SK-N-SH (cell line): ENCODE measurements around the gene CFAP251. TPM values are rescaled to one million over a fixed set of nuclear protein-coding genes. Genes with fewer than 3 reads are reported as not detected.

Experiments used
- CTCF ChIA-PET: fragments of 300-600, 350-600 bp; formaldehyde crosslinking; extraction: SDS; loops from one replicate; lab custom pipeline; 2021; lab: Yijun Ruan, JAX
- POLR2A ChIA-PET: fragments of 350-600 bp; sonication (Branson Sonifier 250); formaldehyde crosslinking; extraction: SDS; loops from one replicate; lab custom pipeline; 2020; ENCODE audit warnings: antibody characterized with exemption, inconsistent platforms; lab: Yijun Ruan, JAX
- DNase-seq: peaks from one replicate; pipeline ENCODE4 v3.0.0; 2012
- H2AFZ ChIP-seq: fragments of 200-600 bp; sonication (generic); 2 replicates; pipeline ENCODE4 v1.8.1; 2016; ENCODE audit warnings: antibody characterized with exemption, mild to moderate bottlenecking, low read depth
- H3F3A ChIP-seq: fragments of 200-600 bp; sonication (generic); replicated peaks from 2 replicates; pipeline ENCODE3; 2016; ENCODE audit warnings: antibody characterized with exemption, mild to moderate bottlenecking; ENCODE audit not compliant: insufficient read depth
- H3K27ac ChIP-seq, 2 experiments: fragments of 200-500 bp in 1 of 2; fragments of 200-600 bp in 1 of 2; sonication (Bioruptor generic) in 1 of 2; sonication (generic), shearing (Covaris generic) in 1 of 2; 2 replicates each; pipeline versions ENCODE4 v1.5.1 to v1.6.1; 2014 to 2016; ENCODE audit warnings: low read depth in 2 of 2, inconsistent platforms in 1 of 2, low read length in 1 of 2, mild to moderate bottlenecking in 1 of 2, mixed read lengths in 1 of 2
- H3K27me3 ChIP-seq: fragments of 200-600 bp; sonication (generic), shearing (Covaris generic); 2 replicates; pipeline ENCODE4 v1.6.1; 2016; ENCODE audit warnings: mixed run types; ENCODE audit not compliant: insufficient read depth
- H3K36me3 ChIP-seq, 2 experiments: fragments of 200-500 bp in 1 of 2; fragments of 200-600 bp in 1 of 2; sonication (Bioruptor generic) in 1 of 2; sonication (generic) in 1 of 2; replicated peaks in 1 of 2; 2 replicates each; pipeline versions ENCODE3 to v1.5.1; 2014 to 2016; ENCODE audit warnings: low read length in 1 of 2, mild to moderate bottlenecking in 1 of 2; ENCODE audit not compliant: insufficient read depth in 2 of 2, control insufficient read depth in 1 of 2
- H3K4me1 ChIP-seq, 2 experiments: fragments of 200-500 bp in 1 of 2; fragments of 200-600 bp in 1 of 2; sonication (Bioruptor generic) in 1 of 2; sonication (generic), shearing (Covaris generic) in 1 of 2; 2 replicates each; pipeline versions ENCODE4 v1.5.1 to v1.6.1; 2014 to 2016; ENCODE audit warnings: low read depth in 1 of 2, low read length in 1 of 2, mixed run types in 1 of 2; ENCODE audit not compliant: insufficient read depth in 2 of 2, control insufficient read depth in 1 of 2
- H3K4me2 ChIP-seq: fragments of 200-600 bp; sonication (generic), shearing (Covaris generic); 2 replicates; pipeline ENCODE4 v1.6.1; 2017; ENCODE audit warnings: mixed run types
- H3K4me3 ChIP-seq, 2 experiments: fragments of 200-500 bp in 1 of 2; fragments of 200-600 bp in 1 of 2; sonication (Bioruptor generic) in 1 of 2; sonication (generic), shearing (Covaris generic) in 1 of 2; 2 replicates each; pipeline versions ENCODE4 v1.5.1 to v1.8.1; 2014 to 2016; ENCODE audit warnings: low read depth in 2 of 2, inconsistent platforms in 1 of 2, low read length in 1 of 2, mild to moderate bottlenecking in 1 of 2, mixed read lengths in 1 of 2, moderate library complexity in 1 of 2
- H3K79me2 ChIP-seq: fragments of 200-600 bp; sonication (generic); 2 replicates; pipeline ENCODE4 v1.8.1; 2017; ENCODE audit warnings: mild to moderate bottlenecking; ENCODE audit not compliant: insufficient read depth
- H3K9ac ChIP-seq: fragments of 200-600 bp; sonication (generic); 2 replicates; pipeline ENCODE4 v1.6.1; 2017; ENCODE audit warnings: mixed run types
- H3K9me2 ChIP-seq: fragments of 200-600 bp; sonication (generic); 2 replicates; pipeline ENCODE4 v1.6.1; 2017; ENCODE audit warnings: mixed run types
- H3K9me3 ChIP-seq: fragments of 200-600 bp; sonication (generic); 2 replicates; pipeline ENCODE4 v1.6.1; 2017; ENCODE audit warnings: mixed run types, mild to moderate bottlenecking, moderate library complexity
- H4K20me1 ChIP-seq: fragments of 200-600 bp; sonication (generic); 2 replicates; pipeline ENCODE4 v1.6.1; 2017; ENCODE audit warnings: mild to moderate bottlenecking, mixed run types; ENCODE audit not compliant: insufficient read depth
- CHD2 ChIP-seq: fragments of 150-350 bp; IDR thresholded peaks from 2 replicates; pipeline ENCODE4 v1.6.1; 2018; ENCODE audit warnings: low read length; ENCODE audit not compliant: partially characterized antibody
- EP300 ChIP-seq, 2 experiments: IDR thresholded peaks; 2 replicates each; pipeline versions ENCODE4 v1.4.0 to v1.6.1; 2012; ENCODE audit warnings: borderline replicate concordance in 1 of 2, low read depth in 1 of 2, low read length in 1 of 2
- FOSL2 ChIP-seq: IDR thresholded peaks from 2 replicates; pipeline ENCODE4 v1.4.0; 2012; ENCODE audit warnings: low read depth, mild to moderate bottlenecking, moderate library complexity, borderline replicate concordance
- FOXM1 ChIP-seq: IDR thresholded peaks from 2 replicates; pipeline ENCODE4 v1.4.0; 2012; ENCODE audit warnings: low read depth, mild to moderate bottlenecking
- GABPA ChIP-seq: IDR thresholded peaks from 2 replicates; pipeline ENCODE4 v1.4.0; 2012; ENCODE audit warnings: low read depth, mild to moderate bottlenecking
- GATA2 ChIP-seq: sonication (generic); formaldehyde crosslinking; IDR thresholded peaks from 2 replicates; pipeline ENCODE4 v1.5.0; 2020; ENCODE audit warnings: mild to moderate bottlenecking, missing genetic modification reagents
- IRF3 ChIP-seq: fragments of 150-350 bp; IDR thresholded peaks from 2 replicates; pipeline ENCODE4 v1.6.1; 2016; ENCODE audit warnings: mild to moderate bottlenecking, low read depth, low read length
- MAX ChIP-seq: IDR thresholded peaks from 2 replicates; pipeline ENCODE4 v1.4.0; 2012; ENCODE audit warnings: low read depth
- MXI1 ChIP-seq: IDR thresholded peaks from 2 replicates; pipeline ENCODE4 v1.6.1; 2012; ENCODE audit warnings: mild to moderate bottlenecking, low read depth, low read length, improper control_type of control experiment
- NFIC ChIP-seq: IDR thresholded peaks from 2 replicates; pipeline ENCODE4 v1.4.0; 2012; ENCODE audit warnings: borderline replicate concordance
- NRF1 ChIP-seq: IDR thresholded peaks from 2 replicates; pipeline ENCODE4 v1.6.1; 2012; ENCODE audit warnings: low read depth, mild to moderate bottlenecking, low read length
- POLR2AphosphoS5 ChIP-seq: IDR thresholded peaks from 2 replicates; pipeline ENCODE4 v1.6.1; 2012; ENCODE audit warnings: low read depth, low read length
- RAD21 ChIP-seq: IDR thresholded peaks from 2 replicates; pipeline ENCODE4 v1.6.1; 2012; ENCODE audit warnings: mild to moderate bottlenecking, low read length
- REST ChIP-seq: IDR thresholded peaks from 2 replicates; pipeline ENCODE4 v1.6.1; 2012; ENCODE audit warnings: mild to moderate bottlenecking, low read depth, low read length, moderate library complexity
- SMC3 ChIP-seq: IDR thresholded peaks from 2 replicates; pipeline ENCODE4 v1.6.1; 2012; ENCODE audit warnings: low read depth, low read length, improper control_type of control experiment
- TAF1 ChIP-seq: IDR thresholded peaks from 2 replicates; pipeline ENCODE4 v1.6.1; 2012; ENCODE audit warnings: low read depth, mild to moderate bottlenecking, low read length, moderate library complexity, borderline replicate concordance
- USF1 ChIP-seq: IDR thresholded peaks from 2 replicates; pipeline ENCODE4 v1.4.0; 2012; ENCODE audit warnings: low read depth, borderline replicate concordance
- WGBS: methylation state at CpG from one replicate; pipeline ENCODE4 v1.1.6; 2017; ENCODE audit warnings: low lambda C conversion rate; 5-methylcytosine and 5-hydroxymethylcytosine counted together
- polyA plus RNA-seq, 3 experiments: library from polyadenylated mRNA; depleted of rRNA; stranded (reverse); fragments of >200 nt; gene quantifications; 2 replicates each; pipeline ENCODE4 v1.2.3, GENCODE V29; 2012
- TF ChIP-seq, protein P1 (sequence below): IDR thresholded peaks from 2 replicates; pipeline ENCODE4; 2012
- TF ChIP-seq, protein P2 (sequence below): IDR thresholded peaks from 2 replicates; pipeline ENCODE4 v1.4.0; 2012; ENCODE audit warnings: low read depth, borderline replicate concordance
- TF ChIP-seq, protein P3 (sequence below): fragments of 200-600 bp; sonication (generic); IDR thresholded peaks from 2 replicates; pipeline ENCODE4 v1.6.1; 2017; ENCODE audit warnings: antibody characterized with exemption, mild to moderate bottlenecking, moderate library complexity

CFAP251 gene
- polyA plus RNA-seq, 1 of the 3 experiments (the other 2 are of a cell fraction), result 5.7 TPM

DNA sequence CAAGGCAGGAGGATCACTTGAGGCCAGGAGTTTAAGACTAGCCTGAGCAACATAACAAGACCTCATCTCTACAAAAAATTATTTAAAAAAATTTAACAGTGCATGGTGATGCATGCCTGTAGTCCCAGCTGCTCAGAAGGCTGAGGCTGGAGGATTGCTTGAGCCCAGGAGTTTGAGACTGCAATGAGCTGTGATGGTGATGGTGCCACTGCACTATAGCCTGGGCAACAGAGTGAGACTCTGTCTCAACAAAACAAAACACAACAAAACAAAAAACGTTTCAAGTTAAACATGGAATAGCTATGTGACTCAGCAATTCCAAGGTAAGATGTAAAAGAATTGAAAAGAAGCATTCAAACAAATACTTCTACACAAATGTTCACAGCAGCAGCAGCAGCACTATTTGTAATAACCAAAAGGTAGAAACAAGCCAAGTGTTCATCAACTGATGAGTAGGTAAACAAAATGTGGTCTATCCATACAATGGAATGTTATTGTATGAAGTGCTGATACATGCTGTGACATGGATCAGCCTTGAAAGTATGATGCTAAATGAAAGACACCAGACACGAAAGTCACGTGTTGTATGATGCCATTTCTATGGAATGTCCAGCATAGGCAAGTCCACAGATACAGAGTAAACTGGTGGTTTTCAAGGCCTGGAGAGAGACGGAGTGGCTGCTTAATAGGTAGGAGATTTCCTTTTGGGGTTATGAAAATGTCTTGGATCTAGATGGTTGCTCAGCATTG is 31.4 kb downstream of the CFAP251 start:
- WGBS, result 44% methylated on average over 4 of the region's 4 CpGs
- peak overlapping the region in 1 of 2 experiments; percentile 65; a peak in 2 of 4 replicates for H3K27ac ChIP-seq
- H3K36me3 ChIP-seq, result peaks cover 0 to 34% of the 10 kb centered on the region in 2 experiments
- no peak overlapping the region for H3K4me2 ChIP-seq
- no peak for DNase-seq
- H3F3A ChIP-seq, result peaks cover 29% of the 10 kb centered on the region
- ChIA-PET POLR2A (no interaction called here), CTCF (interaction anchor here (0.6 to 2.3 kb wide), 3 partner anchors 15 to 156 kb away, joined by 3 to 5 read pairs (median 3); partner anchors contain the start of gene RHOF)
- H3K9me3 ChIP-seq, result 0 out of 2 replicates have a peak, but pooled peaks cover 6% of the 10 kb centered on the region
- no peaks in the 10 kb centered on the region for H4K20me1 ChIP-seq
- H3K9ac ChIP-seq, result peak overlapping the region; percentile 4; the same call in 1 of the 2 replicates
- no peaks in the 10 kb centered on the region for H3K9me2 ChIP-seq
- no peaks in the 10 kb centered on the region for H3K4me1 ChIP-seq
- H3K79me2 ChIP-seq, result no peaks in the 10 kb centered on the region; the same call in 1 of the 2 replicates
- H3K27me3 ChIP-seq, result no peaks in the 10 kb centered on the region
- no peak overlapping the region for H3K4me3 ChIP-seq
- no peak overlapping the region for H2AFZ ChIP-seq
- TF ChIP-seq, protein P1, sequence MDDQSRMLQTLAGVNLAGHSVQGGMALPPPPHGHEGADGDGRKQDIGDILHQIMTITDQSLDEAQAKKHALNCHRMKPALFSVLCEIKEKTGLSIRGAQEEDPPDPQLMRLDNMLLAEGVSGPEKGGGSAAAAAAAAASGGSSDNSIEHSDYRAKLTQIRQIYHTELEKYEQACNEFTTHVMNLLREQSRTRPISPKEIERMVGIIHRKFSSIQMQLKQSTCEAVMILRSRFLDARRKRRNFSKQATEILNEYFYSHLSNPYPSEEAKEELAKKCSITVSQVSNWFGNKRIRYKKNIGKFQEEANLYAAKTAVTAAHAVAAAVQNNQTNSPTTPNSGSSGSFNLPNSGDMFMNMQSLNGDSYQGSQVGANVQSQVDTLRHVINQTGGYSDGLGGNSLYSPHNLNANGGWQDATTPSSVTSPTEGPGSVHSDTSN, result no peak
- TF ChIP-seq, protein P2, sequence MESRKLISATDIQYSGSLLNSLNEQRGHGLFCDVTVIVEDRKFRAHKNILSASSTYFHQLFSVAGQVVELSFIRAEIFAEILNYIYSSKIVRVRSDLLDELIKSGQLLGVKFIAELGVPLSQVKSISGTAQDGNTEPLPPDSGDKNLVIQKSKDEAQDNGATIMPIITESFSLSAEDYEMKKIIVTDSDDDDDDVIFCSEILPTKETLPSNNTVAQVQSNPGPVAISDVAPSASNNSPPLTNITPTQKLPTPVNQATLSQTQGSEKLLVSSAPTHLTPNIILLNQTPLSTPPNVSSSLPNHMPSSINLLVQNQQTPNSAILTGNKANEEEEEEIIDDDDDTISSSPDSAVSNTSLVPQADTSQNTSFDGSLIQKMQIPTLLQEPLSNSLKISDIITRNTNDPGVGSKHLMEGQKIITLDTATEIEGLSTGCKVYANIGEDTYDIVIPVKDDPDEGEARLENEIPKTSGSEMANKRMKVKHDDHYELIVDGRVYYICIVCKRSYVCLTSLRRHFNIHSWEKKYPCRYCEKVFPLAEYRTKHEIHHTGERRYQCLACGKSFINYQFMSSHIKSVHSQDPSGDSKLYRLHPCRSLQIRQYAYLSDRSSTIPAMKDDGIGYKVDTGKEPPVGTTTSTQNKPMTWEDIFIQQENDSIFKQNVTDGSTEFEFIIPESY, result no peak
- TF ChIP-seq FOSL2 (no peak), CHD2 (no peak), MAX (no peak; the same call in 1 of the 2 replicates), GATA2 (CRISPR knock-in tag) (no peak), SMC3 (no peak), FOXM1 (no peak), TAF1 (no peak), NFIC (no peak), USF1 (peak; percentile 84), GABPA (no peak), REST (no peak), MXI1 (no peak), EP300 (IDR thresholded peaks at IDR 0.05; ENCODE audit: borderline replicate concordance in 1 of 2, low read depth in 1 of 2, low read length in 1 of 2) (no peak; a peak in 1 of 4 replicates), POLR2AphosphoS5 (0 out of 2 replicates have a peak, but pooled peaks have one; percentile 13), RAD21 (no peak), NRF1 (no peak), IRF3 (no peak)
- TF ChIP-seq, protein P3, sequence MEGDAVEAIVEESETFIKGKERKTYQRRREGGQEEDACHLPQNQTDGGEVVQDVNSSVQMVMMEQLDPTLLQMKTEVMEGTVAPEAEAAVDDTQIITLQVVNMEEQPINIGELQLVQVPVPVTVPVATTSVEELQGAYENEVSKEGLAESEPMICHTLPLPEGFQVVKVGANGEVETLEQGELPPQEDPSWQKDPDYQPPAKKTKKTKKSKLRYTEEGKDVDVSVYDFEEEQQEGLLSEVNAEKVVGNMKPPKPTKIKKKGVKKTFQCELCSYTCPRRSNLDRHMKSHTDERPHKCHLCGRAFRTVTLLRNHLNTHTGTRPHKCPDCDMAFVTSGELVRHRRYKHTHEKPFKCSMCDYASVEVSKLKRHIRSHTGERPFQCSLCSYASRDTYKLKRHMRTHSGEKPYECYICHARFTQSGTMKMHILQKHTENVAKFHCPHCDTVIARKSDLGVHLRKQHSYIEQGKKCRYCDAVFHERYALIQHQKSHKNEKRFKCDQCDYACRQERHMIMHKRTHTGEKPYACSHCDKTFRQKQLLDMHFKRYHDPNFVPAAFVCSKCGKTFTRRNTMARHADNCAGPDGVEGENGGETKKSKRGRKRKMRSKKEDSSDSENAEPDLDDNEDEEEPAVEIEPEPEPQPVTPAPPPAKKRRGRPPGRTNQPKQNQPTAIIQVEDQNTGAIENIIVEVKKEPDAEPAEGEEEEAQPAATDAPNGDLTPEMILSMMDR, result no peak
